Stimulated activated CD8-positive, alpha-beta memory T cell treated with anti-CD3 and anti-CD28 coated beads, Interleukin-4, amount 100 ng/mL, for 24 hours (primary cell): Measurements from ENCODE around the gene TMOD1.

Source experiments
- DNase-seq: peaks from one replicate; pipeline ENCODE4 v3.0.0-alpha.2; 2020; ENCODE audit warnings: low read depth

The TMOD1 gene

DNA sequence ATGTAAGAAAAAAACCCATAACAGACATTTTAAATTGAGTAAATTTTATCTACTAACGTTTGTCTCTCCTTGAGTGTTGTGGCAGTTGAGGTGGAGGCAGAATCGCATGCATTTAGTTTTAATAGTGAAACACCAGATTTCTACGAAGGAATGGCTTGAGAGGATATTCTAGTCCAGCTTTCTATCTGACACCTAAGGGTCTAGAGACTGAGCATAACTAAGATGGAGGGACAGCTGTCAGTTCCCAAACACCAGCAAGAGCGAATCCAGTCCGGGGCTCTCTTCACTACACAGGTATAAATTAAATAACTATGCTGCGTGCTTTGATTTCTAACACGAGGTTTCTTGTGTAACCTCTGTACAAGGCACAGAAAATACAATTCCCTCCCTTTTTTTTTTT is 133.6 kb downstream of the TMOD1 start:
- DNase-seq, result no peak

DNA sequence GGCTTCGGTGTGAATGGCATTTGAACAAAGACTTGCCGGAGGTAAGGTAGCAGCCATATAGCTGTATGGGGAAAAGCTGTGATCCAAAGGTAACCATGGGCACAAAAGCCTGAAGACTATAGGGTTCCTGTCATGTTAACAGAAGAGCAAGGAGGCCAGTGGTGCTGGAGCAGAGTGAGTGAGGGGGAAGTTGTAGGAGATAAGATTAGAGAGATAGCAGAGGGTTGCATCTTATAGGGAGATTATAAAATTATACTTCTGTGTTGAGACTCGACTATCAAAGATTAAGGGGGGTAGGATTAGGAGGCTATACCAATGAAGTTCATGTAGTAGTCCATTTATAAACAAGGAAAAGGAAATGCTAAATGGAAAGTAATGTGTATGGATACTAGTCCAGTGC is 135.4 kb downstream of the TMOD1 start:
- DNase-seq, result no peak

DNA sequence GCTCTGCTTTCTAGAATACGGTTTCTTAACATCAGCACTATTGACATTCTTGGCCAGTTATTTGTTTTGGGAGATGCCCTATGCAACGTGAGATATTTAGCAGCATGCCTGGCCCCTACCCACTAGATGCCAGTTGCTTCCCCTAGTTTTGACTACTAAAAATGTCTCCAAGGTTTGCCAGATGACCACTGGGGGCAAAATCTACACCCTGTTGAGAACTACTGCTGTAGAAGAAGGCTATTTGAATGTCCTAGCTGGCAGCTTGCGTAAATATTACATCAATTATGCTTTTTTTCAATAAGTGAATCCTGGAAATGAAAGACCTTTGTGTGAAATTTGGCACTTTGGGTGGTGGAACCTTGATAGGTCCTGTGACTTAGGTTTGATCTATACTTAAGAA is 137.2 kb downstream of the TMOD1 start:
- DNase-seq, result no peak

DNA sequence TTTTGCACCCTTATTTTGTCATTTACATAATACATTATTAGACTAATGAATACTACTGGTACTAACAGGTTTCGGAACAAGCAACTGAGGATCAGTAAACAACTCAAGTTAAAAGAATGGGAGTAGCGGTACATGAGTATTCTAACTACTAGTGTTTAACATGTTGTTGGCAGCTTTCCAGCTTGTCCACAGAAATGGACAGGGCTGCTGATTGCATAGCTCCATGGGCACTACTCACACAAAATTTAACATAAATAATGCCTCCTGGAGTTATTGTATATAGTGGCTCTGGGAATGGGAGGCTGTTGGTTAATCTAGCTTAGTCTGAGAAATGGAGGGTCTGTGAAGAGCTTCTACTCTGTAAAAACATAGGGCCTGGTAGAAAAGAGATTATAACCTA is 138.9 kb downstream of the TMOD1 start:
- no peak for DNase-seq

- no peak for DNase-seq
Measured at GRCh38 chr9:97645720-97646119, 144.3 kb downstream of the TMOD1 start.

GRCh38 chr9:97647996-97648395 is 146.5 kb downstream of the TMOD1 start:
- no peak for DNase-seq
